Measurements from ENCODE around the gene RB1. TPM values are rescaled to one million over a fixed set of nuclear protein-coding genes. Genes with fewer than 3 reads are reported as not detected.

The RB1 gene
- total RNA-seq, 2 donors from 2014 or later = 42.1 to 43.7 TPM

DNA sequence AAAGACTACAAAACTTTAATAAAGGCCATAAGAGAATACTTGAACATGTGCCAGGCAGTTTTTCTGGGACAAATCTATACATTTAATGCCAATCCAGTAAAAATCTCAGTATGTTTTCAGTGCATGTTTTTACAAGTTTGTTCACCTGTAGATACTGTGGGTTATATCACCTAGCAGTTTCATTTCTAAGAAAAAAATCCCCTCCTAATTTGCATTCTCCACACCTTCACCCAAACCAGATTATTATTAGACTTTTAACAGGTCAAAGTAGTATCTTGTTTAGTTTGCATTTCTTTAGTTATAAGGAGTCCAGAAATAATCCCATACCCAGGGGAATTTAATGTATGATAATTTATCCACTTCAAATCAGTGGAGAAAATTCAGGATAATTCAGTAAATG, 126.3 kb downstream of the RB1 start:
- Histone ChIP-seq H3K27ac (no peak overlapping the region), H3K9me3 (no peaks in the 10 kb centered on the region)

DNA sequence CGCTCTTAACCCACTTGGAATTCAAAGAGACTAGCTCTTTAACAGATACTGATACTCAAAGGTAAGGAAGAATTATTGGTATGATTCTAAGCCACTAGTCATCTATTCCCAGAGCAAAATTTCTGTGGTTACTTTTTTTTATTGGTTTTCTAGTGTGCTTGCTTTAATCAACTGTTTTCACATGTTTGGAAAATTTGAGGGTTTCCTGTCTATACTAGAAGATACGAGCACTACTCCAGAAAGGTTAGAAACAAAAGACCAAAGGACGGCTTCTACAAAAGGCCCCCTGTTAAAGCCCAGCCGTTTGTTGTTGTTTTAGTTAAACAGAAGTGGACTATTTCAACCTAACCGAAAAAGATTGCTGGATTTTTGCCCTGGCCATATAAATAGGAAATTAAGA, 127.9 kb downstream of the RB1 start:
- H3K9me3 ChIP-seq = no peaks in the 10 kb centered on the region
- no peak overlapping the region for H3K4me3 ChIP-seq
- H3K27ac ChIP-seq = peak overlapping the region; percentile 22 to 62
- peaks cover 4% of the 10 kb centered on the region for H3K4me1 ChIP-seq (replicated peaks)
- no peaks in the 10 kb centered on the region for H3K36me3 ChIP-seq
- TF ChIP-seq POLR2A (IDR thresholded peaks at IDR 0.05) = no peak
- TF ChIP-seq CTCF (IDR thresholded peaks at IDR 0.05) = no peak
- no peak for TF ChIP-seq POLR2AphosphoS5 (IDR thresholded peaks at IDR 0.05)
- no peak for DNase-seq (ENCODE audit: low spot score)
- no peaks in the 10 kb centered on the region for H3K27me3 ChIP-seq (replicated peaks; ENCODE audit: insufficient read depth)
- intact Hi-C loops (cut with DNase I) = no loop called here
- WGBS = 33% methylated on average over 5 of the region's 5 CpGs

More for the DNA sequence above, 126.3 kb downstream of the RB1 start:
- Histone ChIP-seq H3K4me3 (no peak overlapping the region), H3K4me1 (replicated peaks) (peaks cover 4% of the 10 kb centered on the region), H3K36me3 (no peaks in the 10 kb centered on the region), H3K27me3 (replicated peaks; ENCODE audit: insufficient read depth) (no peaks in the 10 kb centered on the region)
- intact Hi-C loops (cut with DNase I) = no loop called here
- TF ChIP-seq CTCF (IDR thresholded peaks at IDR 0.05) = no peak
- no peak for TF ChIP-seq POLR2A (IDR thresholded peaks at IDR 0.05)
- TF ChIP-seq POLR2AphosphoS5 (IDR thresholded peaks at IDR 0.05) = no peak
- DNase-seq (ENCODE audit: low spot score) = no peak

DNA sequence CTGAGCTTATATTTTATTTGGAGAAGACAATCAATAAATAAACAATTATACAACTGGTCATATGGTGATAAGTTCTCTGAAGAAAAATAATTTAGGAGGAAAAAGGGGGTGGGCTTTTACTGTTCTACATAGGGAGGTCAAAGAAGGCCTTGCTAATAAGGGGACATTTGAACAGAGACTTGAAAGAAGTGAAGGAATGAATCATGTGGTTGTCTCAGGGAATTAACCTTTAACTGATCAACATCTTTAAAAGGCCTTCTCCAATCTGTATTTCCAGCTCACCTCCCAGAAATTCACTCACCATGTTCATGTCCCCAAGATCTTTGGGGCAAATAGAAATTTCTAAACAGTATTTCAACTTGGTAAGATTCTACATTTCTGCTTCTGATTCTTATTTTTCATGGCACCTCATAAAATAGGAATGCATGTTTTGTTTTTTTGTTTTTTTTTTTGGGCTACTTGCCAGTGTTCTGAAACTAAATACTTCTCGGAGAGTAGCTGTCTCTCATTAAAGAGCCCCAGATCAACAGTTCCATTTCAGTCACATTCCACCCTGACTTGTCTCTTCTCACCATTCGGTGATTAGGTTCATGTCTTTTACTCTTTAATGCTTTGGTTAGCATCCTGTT, 128.6 kb downstream of the RB1 start:
- WGBS = 9% methylated on average over 2 of the region's 2 CpGs
- Histone ChIP-seq H3K27me3 (replicated peaks; ENCODE audit: insufficient read depth) (no peaks in the 10 kb centered on the region), H3K4me1 (replicated peaks) (peaks cover 4% of the 10 kb centered on the region), H3K36me3 (no peaks in the 10 kb centered on the region), H3K9me3 (no peaks in the 10 kb centered on the region), H3K27ac (peak overlapping the region; percentile 22 to 62), H3K4me3 (no peak overlapping the region)
- no peak for DNase-seq (ENCODE audit: low spot score)
- TF ChIP-seq POLR2A (IDR thresholded peaks at IDR 0.05) = no peak
- TF ChIP-seq POLR2AphosphoS5 (IDR thresholded peaks at IDR 0.05) = no peak
- no peak for TF ChIP-seq CTCF (IDR thresholded peaks at IDR 0.05)
- intact Hi-C loops (cut with DNase I) = loop anchor here (2.0 kb wide), 1 partner anchor 29 kb away; no protein-coding TSS in a partner anchor

DNA sequence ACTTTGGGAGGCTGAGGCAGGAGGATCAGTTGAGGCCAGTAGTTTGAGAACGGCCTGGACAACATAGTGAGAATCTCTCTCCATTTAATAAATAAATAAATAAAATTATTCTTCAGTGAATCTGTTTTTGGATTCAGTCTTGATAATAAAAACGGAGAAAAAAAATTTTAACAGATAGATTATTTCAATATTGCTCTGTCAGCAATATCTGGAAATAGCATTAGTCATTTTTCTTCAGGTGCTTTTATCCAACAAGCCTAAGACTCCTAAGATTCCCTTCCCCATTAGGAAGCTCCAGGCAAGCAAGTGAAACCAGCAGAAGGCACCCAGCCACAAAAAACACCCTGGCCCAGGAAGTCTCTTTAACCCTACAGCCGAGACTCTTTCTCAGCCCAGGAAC, 130.6 kb downstream of the RB1 start:
- no peaks in the 10 kb centered on the region for H3K9me3 ChIP-seq
- WGBS = 95% methylated on average over 3 of the region's 3 CpGs
- no peak overlapping the region for H3K4me3 ChIP-seq
- no peaks in the 10 kb centered on the region for H3K27me3 ChIP-seq (replicated peaks; ENCODE audit: insufficient read depth)
- peaks cover 4% of the 10 kb centered on the region for H3K4me1 ChIP-seq (replicated peaks)
- intact Hi-C loops (cut with DNase I) = no loop called here
- TF ChIP-seq POLR2A (IDR thresholded peaks at IDR 0.05) (no peak), CTCF (IDR thresholded peaks at IDR 0.05) (no peak), POLR2AphosphoS5 (IDR thresholded peaks at IDR 0.05) (no peak)
- no peaks in the 10 kb centered on the region for H3K36me3 ChIP-seq
- no peak for DNase-seq (ENCODE audit: low spot score)
- no peak overlapping the region for H3K27ac ChIP-seq

DNA sequence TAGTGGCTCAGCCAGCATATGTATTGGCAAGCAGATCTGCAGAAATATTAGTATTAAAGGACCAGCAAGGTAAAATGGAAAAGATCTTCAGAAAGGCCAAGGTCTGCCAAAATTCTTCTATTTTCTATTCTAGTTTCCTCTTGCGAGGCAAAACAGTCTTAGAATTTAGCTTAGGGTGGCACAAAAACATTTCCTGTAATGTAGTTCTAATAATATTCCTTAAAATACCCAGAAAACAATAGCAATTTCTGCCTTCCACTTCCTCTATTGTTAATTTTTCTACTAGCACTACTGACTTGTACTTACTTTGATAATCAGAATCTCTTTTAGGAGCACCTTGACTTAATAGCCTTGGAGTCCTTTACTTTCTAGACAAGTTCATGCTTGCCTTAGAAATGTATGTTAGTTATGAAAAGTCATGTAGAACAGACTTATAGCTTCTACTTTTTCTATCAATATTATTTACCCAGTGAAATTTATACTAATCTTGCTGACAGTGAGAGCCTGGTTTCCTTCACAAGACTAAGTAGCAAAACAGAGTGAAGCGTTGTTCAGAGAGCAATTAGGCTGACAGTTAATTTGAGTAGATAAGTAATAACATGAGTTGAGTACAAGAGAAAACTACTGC, 133.2 kb downstream of the RB1 start:
- H3K4me1 ChIP-seq (replicated peaks) = peaks cover 4% of the 10 kb centered on the region
- no peak for TF ChIP-seq POLR2A (IDR thresholded peaks at IDR 0.05)
- no peak for TF ChIP-seq CTCF (IDR thresholded peaks at IDR 0.05)
- no peak for TF ChIP-seq POLR2AphosphoS5 (IDR thresholded peaks at IDR 0.05)
- DNase-seq (ENCODE audit: low spot score) = no peak
- H3K4me3 ChIP-seq = no peak overlapping the region
- no peaks in the 10 kb centered on the region for H3K9me3 ChIP-seq
- no peak overlapping the region for H3K27ac ChIP-seq
- no peaks in the 10 kb centered on the region for H3K27me3 ChIP-seq (replicated peaks; ENCODE audit: insufficient read depth)
- intact Hi-C loops (cut with DNase I) = no loop called here
- WGBS = 72% methylated on average over 2 of the region's 2 CpGs
- H3K36me3 ChIP-seq = no peaks in the 10 kb centered on the region
